Liver (tissue), 9 donors: Measurements from ENCODE around the gene GPR37. TPM values are rescaled to one million over a fixed set of nuclear protein-coding genes. Genes with fewer than 3 reads are reported as not detected.
A peak's percentile ranks its signal among the peaks of the same experiment; 100 is the strongest.

Experiments
- DNase-seq: peaks from one replicate; pipeline ENCODE4 v3.0.0-alpha.2; 2017; ENCODE audit warnings: low spot score
- H3K27ac ChIP-seq, 2 donors: one replicate each; pipeline ENCODE4 v1.7.0; 2013; ENCODE audit warnings: inconsistent platforms in 2 of 2, low read length in 2 of 2, control low read depth in 1 of 2, low read depth in 1 of 2, mild to moderate bottlenecking in 1 of 2
- H3K27me3 ChIP-seq, 4 donors: one replicate each; pipeline versions ENCODE4 v1.6.1 to v1.7.0; 2013; ENCODE audit warnings: low read length in 3 of 4, inconsistent platforms in 1 of 4, mild to moderate bottlenecking in 1 of 4, moderate library complexity in 1 of 4; ENCODE audit not compliant: control insufficient read depth in 4 of 4, insufficient read depth in 4 of 4
- H3K36me3 ChIP-seq, 4 donors: one replicate each; pipeline versions ENCODE4 v1.6.1 to v1.7.0; 2013; ENCODE audit warnings: low read length in 3 of 4, mild to moderate bottlenecking in 3 of 4, low read depth in 1 of 4, moderate library complexity in 1 of 4; ENCODE audit not compliant: control insufficient read depth in 4 of 4, insufficient read depth in 3 of 4
- H3K4me1 ChIP-seq, 4 donors: one replicate each; pipeline versions ENCODE4 v1.6.1 to v1.7.0; 2013; ENCODE audit warnings: low read length in 3 of 4, mild to moderate bottlenecking in 3 of 4, moderate library complexity in 1 of 4; ENCODE audit not compliant: control insufficient read depth in 4 of 4, insufficient read depth in 4 of 4
- H3K4me3 ChIP-seq, 3 donors: one replicate each; pipeline versions ENCODE4 v1.6.1 to v1.7.0; 2013; ENCODE audit warnings: low read length in 3 of 3, control low read depth in 1 of 3, low read depth in 1 of 3, mild to moderate bottlenecking in 1 of 3
- H3K9ac ChIP-seq, 2 donors: one replicate each; pipeline ENCODE4 v1.7.0; 2013; ENCODE audit warnings: low read length in 2 of 2, mild to moderate bottlenecking in 2 of 2, moderate library complexity in 2 of 2, control low read depth in 1 of 2, low read depth in 1 of 2
- H3K9me3 ChIP-seq, 4 donors: one replicate each; pipeline versions ENCODE4 v1.6.1 to v1.7.0; 2013; ENCODE audit warnings: low read length in 3 of 4; ENCODE audit not compliant: control insufficient read depth in 4 of 4
- EGR1 ChIP-seq, 2 donors: IDR thresholded peaks; 2 replicates each; pipeline ENCODE4 v1.6.1; 2016 to 2018; ENCODE audit warnings: antibody characterized with exemption in 2 of 2, low read depth in 2 of 2
- FOXA1 ChIP-seq: IDR thresholded peaks from 2 replicates; pipeline ENCODE4 v1.6.1; 2016; ENCODE audit warnings: antibody characterized with exemption
- FOXA2 ChIP-seq: IDR thresholded peaks from 2 replicates; pipeline ENCODE4 v1.6.1; 2016; ENCODE audit warnings: antibody characterized with exemption
- GABPA ChIP-seq, 2 donors: IDR thresholded peaks in 1 of 2; conservative IDR thresholded peaks in 1 of 2; 2 replicates each; pipeline ENCODE4 v1.6.1; 2016; ENCODE audit warnings: antibody characterized with exemption in 2 of 2, mild to moderate bottlenecking in 1 of 2, moderate library complexity in 1 of 2
- HNF4A ChIP-seq, 2 donors: conservative IDR thresholded peaks; 2 replicates each; pipeline ENCODE4 v1.6.1; 2016; ENCODE audit warnings: antibody characterized with exemption in 2 of 2, mild to moderate bottlenecking in 2 of 2
- HNF4G ChIP-seq: IDR thresholded peaks from 2 replicates; pipeline ENCODE4 v1.6.1; 2016; ENCODE audit warnings: antibody characterized with exemption
- JUND ChIP-seq, 2 donors: IDR thresholded peaks; 2 replicates each; pipeline ENCODE4 v1.6.1; 2016; ENCODE audit warnings: antibody characterized with exemption in 2 of 2
- NR2F2 ChIP-seq: IDR thresholded peaks from 2 replicates; pipeline ENCODE4 v1.6.1; 2016; ENCODE audit warnings: antibody characterized with exemption
- RAD21 ChIP-seq, 2 donors: IDR thresholded peaks; 2 replicates each; pipeline ENCODE4 v1.6.1; 2016; ENCODE audit warnings: antibody characterized with exemption in 2 of 2, mild to moderate bottlenecking in 2 of 2
- REST ChIP-seq: IDR thresholded peaks from 2 replicates; pipeline ENCODE4 v1.6.1; 2016; ENCODE audit warnings: antibody characterized with exemption, mild to moderate bottlenecking
- RXRA ChIP-seq, 2 donors: IDR thresholded peaks; 2 replicates each; pipeline ENCODE4 v1.6.1; 2017 to 2018; ENCODE audit warnings: antibody characterized with exemption in 2 of 2, mild to moderate bottlenecking in 1 of 2
- TAF1 ChIP-seq: conservative IDR thresholded peaks from 2 replicates; pipeline ENCODE4 v1.6.1; 2016; ENCODE audit warnings: antibody characterized with exemption, mild to moderate bottlenecking
- YY1 ChIP-seq: IDR thresholded peaks from 2 replicates; pipeline ENCODE4 v1.6.1; 2016; ENCODE audit warnings: antibody characterized with exemption, mild to moderate bottlenecking
- WGBS: extraction: QIAGEN DNeasy Blood & Tissue Kit; methylation state at CpG from one replicate; pipeline ENCODE4 v1.1.7; 2013; 5-methylcytosine and 5-hydroxymethylcytosine counted together
- polyA plus RNA-seq, 2 donors: library from polyadenylated mRNA; stranded (reverse) in 1 of 2; unstranded in 1 of 2; fragments of 200-250 nt in 1 of 2; fragments of >200 nt in 1 of 2; fragmentation: Nextera tagmentation in 1 of 2; extraction: Ambion mirVana in 1 of 2; gene quantifications; one replicate each; pipeline versions ENCODE4 v1.2.1 to v1.2.3, GENCODE V29; 2013 to 2015
- total RNA-seq, 2 donors: library from RNA; depleted of rRNA; stranded (reverse); fragments of >200 nt; gene quantifications; one replicate each; pipeline ENCODE4 v1.2.3, GENCODE V29; 2014
- TF ChIP-seq, protein P1 (sequence below): IDR thresholded peaks from 2 replicates; pipeline ENCODE4 v1.6.1; 2016; ENCODE audit warnings: antibody characterized with exemption
- TF ChIP-seq, protein P2 (sequence below): IDR thresholded peaks from 2 replicates; pipeline ENCODE4 v1.6.1; 2016; ENCODE audit warnings: antibody characterized with exemption
- donor health status: healthy.
- donor health status: healthy.
- donor health status: healthy.
- donor health status: healthy.
- donor health status: healthy.

The GPR37 gene
- total and polyA plus RNA-seq, 4 donors, result 0.33 to 12.0 (median 8.7) TPM

- Histone ChIP-seq H3K9me3 (no peaks in the 10 kb centered on the region), H3K4me3 (no peak overlapping the region), H3K9ac (no peak overlapping the region), H3K4me1 (no peaks in the 10 kb centered on the region), H3K27me3 (no peaks in the 10 kb centered on the region), H3K36me3 (no peaks in the 10 kb centered on the region), H3K27ac (no peak overlapping the region)
- 59% methylated on average over 2 of the region's 2 CpGs for WGBS
- TF ChIP-seq JUND (IDR thresholded peaks at IDR 0.05), result no peak
- no peak for TF ChIP-seq TAF1
- TF ChIP-seq RXRA (IDR thresholded peaks at IDR 0.05), result peak; percentile 30 to 40
- peak in 1 of 2 donors; percentile 45 for TF ChIP-seq HNF4A (conservative IDR thresholded peaks at IDR 0.05)
- peak; percentile 7 to 29 for TF ChIP-seq RAD21 (IDR thresholded peaks at IDR 0.05)
- peak; percentile 30 for TF ChIP-seq YY1
- TF ChIP-seq, protein P1, sequence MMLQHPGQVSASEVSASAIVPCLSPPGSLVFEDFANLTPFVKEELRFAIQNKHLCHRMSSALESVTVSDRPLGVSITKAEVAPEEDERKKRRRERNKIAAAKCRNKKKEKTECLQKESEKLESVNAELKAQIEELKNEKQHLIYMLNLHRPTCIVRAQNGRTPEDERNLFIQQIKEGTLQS, result no peak
- TF ChIP-seq FOXA1, result no peak
- no peak for DNase-seq
Observed at GRCh38 chr7:124701955-124702354, 63.6 kb downstream of the GPR37 start.

- no peak overlapping the region for H3K27ac ChIP-seq
- TF ChIP-seq NR2F2, result no peak
- WGBS, result 81% methylated on average over 3 of the region's 3 CpGs
Observed at GRCh38 chr7:124700655-124701054, 64.9 kb downstream of the GPR37 start.

GRCh38 chr7:124698964-124699363 is 66.6 kb downstream of the GPR37 start:
- Histone ChIP-seq H3K27me3 (no peaks in the 10 kb centered on the region), H3K4me1 (no peaks in the 10 kb centered on the region), H3K9me3 (no peaks in the 10 kb centered on the region), H3K27ac (no peak overlapping the region), H3K9ac (no peak overlapping the region), H3K4me3 (no peak overlapping the region), H3K36me3 (no peaks in the 10 kb centered on the region)
- no peak for DNase-seq
- TF ChIP-seq, protein P2, sequence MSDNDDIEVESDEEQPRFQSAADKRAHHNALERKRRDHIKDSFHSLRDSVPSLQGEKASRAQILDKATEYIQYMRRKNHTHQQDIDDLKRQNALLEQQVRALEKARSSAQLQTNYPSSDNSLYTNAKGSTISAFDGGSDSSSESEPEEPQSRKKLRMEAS, result no peak
- no peak for TF ChIP-seq HNF4A (conservative IDR thresholded peaks at IDR 0.05)
- no peak for TF ChIP-seq NR2F2
- no peak for TF ChIP-seq FOXA2
- TF ChIP-seq, protein P1, result no peak
- TF ChIP-seq YY1, result no peak
- no peak for TF ChIP-seq RXRA (IDR thresholded peaks at IDR 0.05)
- 66% methylated on average over 3 of the region's 3 CpGs for WGBS

More at GRCh38 chr7:124700655-124701054, 64.9 kb downstream of the GPR37 start:
- Histone ChIP-seq H3K4me1 (no peaks in the 10 kb centered on the region), H3K27me3 (no peaks in the 10 kb centered on the region), H3K9me3 (no peaks in the 10 kb centered on the region), H3K36me3 (no peaks in the 10 kb centered on the region), H3K9ac (no peak overlapping the region), H3K4me3 (no peak overlapping the region)
- no peak for DNase-seq

GRCh38 chr7:124697746-124698145 is 67.8 kb downstream of the GPR37 start:
- DNase-seq, result no peak
- no peaks in the 10 kb centered on the region for H3K4me1 ChIP-seq
- H3K36me3 ChIP-seq, result no peaks in the 10 kb centered on the region
- no peak overlapping the region for H3K27ac ChIP-seq
- H3K9me3 ChIP-seq, result no peaks in the 10 kb centered on the region
- no peak overlapping the region for H3K4me3 ChIP-seq
- no peaks in the 10 kb centered on the region for H3K27me3 ChIP-seq
- WGBS, result 92% methylated on average over 4 of the region's 4 CpGs
- TF ChIP-seq YY1, result no peak
- TF ChIP-seq GABPA (IDR thresholded peaks at IDR 0.05 in 1 of 2, conservative IDR thresholded peaks at IDR 0.05 in 1 of 2), result no peak
- TF ChIP-seq RAD21 (IDR thresholded peaks at IDR 0.05), result no peak
- no peak for TF ChIP-seq HNF4G
- TF ChIP-seq EGR1 (IDR thresholded peaks at IDR 0.05; ENCODE audit: low read depth in 2 of 2), result no peak
- TF ChIP-seq REST, result no peak
- no peak overlapping the region for H3K9ac ChIP-seq
